Stimulated activated CD4-positive, alpha-beta T cell treated with anti-CD3 and anti-CD28 coated beads, TNF-alpha, amount 100 ng/mL, for 1 hour (primary cell): Measurements from ENCODE around the gene DNAJB4.
"Not testable (repeated sequence)": the region's sequence is repeated elsewhere in the genome, so short reads cannot be mapped to it uniquely, and the experiment has no call there.

Experiments used
- DNase-seq, 3 donors: peaks; one replicate each; pipeline ENCODE4 v3.0.0-alpha.2; 2020; ENCODE audit warnings: low read depth in 3 of 3, low spot score in 1 of 3

DNAJB4 gene

DNA sequence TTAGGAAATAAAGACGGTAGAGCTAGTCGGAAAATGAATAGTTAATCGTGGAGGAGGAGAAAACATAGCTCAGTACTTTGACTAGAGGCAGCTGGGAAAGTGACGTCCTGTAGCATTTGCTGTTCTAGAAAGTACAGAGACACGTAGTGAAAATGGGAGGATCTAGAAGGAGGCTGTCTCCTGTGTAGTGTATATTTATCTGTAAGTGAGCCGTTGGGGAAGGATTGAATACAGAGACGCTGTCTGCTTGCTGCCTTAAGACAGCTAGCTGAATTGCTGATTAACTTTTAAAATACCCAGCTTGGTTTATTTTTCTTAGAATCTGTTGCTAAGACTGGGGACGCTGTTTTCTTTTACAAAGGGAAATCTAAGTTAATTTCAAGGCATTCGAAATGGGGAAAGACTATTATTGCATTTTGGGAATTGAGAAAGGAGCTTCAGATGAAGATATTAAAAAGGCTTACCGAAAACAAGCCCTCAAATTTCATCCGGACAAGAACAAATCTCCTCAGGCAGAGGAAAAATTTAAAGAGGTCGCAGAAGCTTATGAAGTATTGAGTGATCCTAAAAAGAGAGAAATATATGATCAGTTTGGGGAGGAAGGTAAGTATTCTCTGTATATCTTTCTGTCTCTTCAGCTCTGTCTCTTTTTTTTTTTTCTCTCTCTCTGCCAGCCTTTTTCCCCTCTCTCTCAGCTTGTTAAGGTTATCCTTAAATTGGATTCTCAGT, at the start of gene DNAJB4:
Gene DNAJB4, plus strand, starts transcription at position 221 of the 729 bp plus-strand sequence. Its CDS starts 172 bp downstream, at position 393.
- DNase-seq: peak in 2 of 3 donors; percentile 28 to 37

DNA sequence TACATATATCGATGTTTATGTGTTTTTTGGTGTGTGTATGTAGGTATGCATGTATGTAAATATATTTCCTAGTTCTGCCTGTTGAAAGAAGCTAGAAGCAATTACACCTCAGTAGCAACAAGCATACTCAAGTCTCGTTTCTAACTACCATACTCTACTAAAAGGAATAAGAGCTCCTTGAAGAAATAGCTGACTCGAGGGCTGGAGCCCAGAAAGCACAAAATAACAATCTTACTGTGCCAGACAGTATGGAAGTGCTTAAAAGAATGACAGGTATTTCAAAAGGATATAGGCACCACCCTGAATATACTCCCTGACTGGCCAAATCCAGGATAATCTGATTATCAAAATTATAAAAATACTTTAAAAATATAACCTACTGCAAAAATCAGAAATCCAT, 49.0 kb upstream of the DNAJB4 start:
- no peak for DNase-seq

DNA sequence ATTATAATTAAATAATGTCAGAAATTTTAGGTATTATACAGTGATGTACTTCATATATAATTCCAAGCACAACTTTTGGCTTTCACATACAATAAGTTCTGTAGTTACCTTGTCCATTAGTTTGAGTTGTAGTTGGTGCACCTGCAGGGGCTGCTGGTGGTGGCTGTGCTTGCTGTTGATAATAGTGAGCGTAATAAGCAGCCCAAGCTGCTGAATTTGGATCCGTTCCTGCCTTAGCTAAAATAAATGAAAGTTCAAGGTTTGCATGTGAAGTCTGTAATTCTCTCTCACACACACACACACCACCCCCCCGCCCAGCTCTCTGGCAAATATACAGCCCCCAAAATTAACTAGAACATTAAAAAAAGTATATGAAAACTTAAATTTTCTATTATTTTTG, 48.3 kb upstream of the DNAJB4 start:
- DNase-seq: no peak

DNA sequence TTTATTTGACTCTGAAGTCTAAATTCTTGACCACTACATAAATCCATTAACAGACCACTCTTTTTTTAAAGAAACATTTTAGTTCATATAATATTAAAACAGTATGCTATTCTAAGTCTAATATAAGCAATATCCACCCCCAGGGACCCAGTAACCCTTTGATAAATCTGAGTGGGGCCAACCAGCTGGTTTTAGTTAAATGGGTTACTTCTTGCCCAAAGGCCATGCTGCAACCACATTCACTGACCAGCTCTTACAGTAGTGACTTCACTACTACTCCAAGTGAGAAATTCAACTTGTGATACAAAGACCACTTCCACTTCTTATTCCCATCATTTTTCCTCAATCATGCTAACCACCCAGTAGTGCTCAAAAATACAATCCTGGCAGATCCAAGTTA, 46.3 kb upstream of the DNAJB4 start:
- no peak for DNase-seq

DNA sequence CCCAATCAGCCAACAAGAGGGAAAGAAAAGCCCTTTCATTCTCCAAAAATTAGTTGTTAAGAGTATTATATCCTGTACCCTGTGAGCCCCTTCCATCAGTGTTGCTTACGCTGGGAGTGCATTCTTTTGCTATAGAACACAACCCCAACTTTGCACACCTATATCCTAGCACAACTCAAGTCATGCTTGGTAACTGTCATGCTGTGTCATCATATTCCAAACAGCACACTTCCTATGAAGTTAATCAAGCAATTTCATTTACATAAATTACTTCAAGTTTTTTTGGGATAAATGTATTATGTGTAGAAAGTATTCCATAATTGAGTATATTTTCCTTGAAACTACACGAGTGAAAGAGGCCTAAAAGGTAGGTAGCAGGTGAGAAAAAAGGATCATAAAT, 45.9 kb upstream of the DNAJB4 start:
- no peak for DNase-seq

DNA sequence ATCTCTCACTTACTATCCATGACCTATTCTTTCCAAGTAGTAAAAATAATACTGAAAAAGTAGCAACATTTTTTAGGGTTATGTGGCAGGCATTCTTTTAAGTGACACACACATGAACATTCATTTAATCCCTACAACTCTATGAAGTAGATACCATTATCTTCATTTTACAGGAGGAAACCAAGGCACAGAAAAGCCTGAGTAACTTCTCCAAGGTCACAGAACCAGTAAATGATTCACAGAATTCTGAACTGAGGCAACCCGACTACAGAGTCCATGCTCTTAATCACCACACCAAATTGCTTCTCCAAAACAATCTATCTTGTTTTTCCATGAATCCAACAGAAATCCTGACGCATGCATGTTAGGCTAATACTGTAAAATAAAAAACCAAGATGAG, 43.3 kb upstream of the DNAJB4 start:
- DNase-seq: no peak

DNA sequence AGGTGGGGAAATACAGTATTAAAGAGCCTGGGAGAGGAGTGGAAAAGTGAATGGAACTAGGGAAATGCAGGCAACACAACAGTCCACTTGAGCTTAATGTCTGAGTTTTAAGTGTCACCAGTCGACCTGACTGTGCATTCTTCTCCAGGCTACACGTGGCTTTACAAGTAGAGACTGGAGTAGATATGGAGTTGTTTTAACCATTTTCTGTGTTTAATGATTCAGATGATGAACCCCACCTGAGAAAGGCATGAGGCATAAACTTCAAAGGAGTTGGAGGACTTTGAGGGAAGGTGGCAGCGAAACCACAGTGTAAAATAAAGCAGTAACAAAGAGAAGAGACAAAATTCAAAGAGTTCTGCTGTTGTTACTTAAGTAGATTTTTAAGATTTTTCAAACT, 38.4 kb upstream of the DNAJB4 start:
- DNase-seq: no peak

DNA sequence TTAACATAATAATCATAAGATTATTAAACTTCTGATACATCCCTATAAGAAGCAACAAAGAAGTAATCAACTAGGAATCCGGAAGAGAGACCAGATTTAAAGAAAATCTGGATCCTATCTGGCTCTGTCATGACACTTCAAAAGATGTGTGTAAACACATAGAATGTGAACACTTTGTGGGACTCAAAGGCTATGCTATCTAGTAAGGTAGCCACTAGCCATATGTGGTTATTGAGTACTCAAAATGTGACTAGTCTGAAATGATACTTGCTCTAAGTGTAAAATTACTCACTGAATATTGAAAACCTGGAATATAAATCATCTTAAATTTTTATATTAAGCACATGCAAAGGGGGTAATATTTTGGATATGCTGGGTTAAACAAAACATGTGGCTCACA, 34.5 kb upstream of the DNAJB4 start:
- DNase-seq: no peak

DNA sequence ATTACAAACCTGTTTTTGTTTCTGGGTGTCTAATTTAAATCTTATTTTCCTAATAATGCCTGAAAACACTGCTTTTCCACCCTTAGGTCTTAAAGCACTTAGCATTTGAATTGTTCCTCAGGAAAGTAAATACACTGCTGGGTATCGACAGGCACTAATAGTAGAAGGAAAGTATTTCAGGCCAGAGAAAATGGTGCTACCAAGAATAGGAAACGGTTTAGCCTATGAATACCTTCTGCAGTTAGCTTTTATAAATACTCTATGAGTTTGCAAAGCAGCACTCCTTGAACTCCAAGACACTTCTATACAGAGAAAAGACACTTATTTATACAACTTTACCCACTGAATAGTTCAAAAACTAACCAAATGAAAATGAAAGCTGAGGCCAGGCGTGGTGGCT, 32.7 kb upstream of the DNAJB4 start:
- no peak for DNase-seq

DNA sequence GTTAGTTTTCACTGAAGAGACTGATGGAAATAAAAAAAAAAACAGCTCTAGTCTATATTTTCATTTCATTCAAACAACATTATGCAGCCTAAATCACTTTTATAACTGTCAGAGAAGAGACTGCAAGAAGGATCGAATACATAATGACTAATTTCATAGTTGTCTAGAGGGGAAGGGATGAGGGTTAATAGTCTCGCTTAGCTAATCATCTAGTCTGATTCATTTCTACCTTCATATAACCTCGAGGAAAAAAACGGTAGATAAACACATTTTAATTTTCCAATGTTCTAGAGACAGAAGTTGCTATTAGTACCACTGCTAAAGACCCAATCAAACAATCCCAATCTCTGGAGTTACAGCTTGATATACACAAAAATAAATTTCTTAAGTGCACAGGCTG, 29.4 kb upstream of the DNAJB4 start:
- DNase-seq: no peak

DNA sequence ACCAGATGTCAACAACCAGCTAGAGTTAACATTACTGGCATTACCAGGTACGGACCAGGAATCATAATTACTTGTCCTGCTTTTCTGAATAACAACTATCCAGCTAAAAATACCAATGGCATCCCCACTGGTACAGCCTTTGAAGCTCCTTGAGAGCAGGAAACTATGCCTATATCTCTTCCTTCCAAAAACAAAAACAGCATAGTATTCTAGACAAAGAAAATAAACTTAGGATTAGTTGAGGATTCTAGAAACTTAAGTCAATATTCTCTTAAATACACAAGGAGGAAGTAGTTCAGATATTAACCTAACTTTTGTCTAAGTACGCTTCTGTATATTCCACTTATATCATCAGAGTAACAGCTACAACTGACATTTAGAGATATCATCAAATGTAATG, 28.8 kb upstream of the DNAJB4 start:
- no peak for DNase-seq

DNA sequence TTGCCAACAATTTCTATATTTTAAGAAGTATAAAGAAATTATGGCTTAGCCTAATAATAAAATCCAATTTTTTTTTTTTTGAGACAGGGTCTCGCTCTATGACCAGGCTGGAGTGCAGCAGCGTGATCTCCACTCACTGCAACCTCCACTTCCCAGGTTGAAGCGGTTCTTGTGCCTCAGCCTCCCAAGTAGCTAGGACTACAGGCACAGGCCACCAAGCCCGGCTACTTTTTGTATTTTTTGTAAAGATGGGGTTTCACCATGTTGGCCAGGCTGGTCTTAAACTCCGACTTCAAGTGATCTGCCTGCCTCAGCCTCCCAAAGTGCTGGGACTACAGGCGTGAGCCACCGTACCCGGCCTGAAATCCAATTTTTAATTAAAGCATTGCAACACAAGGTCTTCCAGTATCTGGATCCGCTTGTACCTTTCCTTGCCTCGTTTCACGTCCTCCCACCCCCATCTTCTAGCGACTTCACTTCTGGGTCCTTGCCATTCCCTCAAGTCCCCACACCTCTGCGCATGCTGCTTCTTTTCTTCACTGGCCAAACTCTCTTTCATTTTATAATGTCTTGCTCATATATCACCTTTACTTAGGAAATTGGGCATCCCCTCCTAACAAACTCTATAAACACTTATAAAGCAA, 28.2 kb upstream of the DNAJB4 start:
- no peak for DNase-seq

DNA sequence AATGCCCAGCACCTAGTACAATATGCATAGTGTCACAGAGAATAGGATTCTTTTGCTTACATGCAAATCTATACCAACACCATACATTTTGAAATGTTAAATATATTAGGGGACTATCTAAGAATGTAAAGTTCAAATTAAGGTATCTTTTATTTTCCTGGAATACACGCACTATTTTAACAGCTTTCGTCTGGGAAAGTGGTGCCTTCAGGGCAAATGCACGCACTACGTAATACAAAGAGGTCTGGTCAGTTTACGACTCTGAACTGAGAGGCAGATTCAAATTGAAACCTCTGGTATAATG, 26.8 kb upstream of the DNAJB4 start:
- DNase-seq: no peak

DNA sequence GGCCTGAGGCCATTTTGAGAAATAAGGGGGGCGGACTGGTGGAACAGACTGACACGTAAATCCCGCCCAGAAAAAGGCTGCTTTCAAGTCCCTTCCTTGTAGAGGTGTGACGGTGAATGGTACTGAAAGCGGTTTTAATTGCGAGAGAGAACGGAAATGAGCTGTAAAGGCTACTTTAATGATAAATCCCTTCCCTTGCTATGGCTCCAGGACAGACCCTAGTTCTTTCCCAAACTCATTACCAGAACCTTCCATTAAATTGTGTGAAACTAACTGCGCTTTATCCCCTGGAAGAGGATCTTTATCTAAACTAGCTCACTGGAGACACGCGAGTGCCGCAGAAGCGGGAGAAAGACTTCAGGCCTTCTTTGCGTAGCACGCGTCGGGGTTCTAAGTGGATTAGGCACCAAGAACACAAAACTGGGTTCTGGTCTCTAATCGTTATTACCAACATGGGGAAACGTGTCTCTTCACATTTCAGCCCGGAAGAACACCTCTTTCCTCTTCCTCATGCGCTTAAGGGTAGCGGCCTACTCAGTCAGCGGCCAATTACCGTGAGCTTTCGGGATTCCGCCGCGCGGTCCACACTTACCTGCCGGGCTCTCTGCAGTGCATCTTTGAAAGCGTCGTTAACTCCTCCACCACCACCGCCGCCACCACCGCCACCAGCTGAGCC, 26.3 kb upstream of the DNAJB4 start:
- peak in 2 of 3 donors; percentile 42 to 51 for DNase-seq

DNA sequence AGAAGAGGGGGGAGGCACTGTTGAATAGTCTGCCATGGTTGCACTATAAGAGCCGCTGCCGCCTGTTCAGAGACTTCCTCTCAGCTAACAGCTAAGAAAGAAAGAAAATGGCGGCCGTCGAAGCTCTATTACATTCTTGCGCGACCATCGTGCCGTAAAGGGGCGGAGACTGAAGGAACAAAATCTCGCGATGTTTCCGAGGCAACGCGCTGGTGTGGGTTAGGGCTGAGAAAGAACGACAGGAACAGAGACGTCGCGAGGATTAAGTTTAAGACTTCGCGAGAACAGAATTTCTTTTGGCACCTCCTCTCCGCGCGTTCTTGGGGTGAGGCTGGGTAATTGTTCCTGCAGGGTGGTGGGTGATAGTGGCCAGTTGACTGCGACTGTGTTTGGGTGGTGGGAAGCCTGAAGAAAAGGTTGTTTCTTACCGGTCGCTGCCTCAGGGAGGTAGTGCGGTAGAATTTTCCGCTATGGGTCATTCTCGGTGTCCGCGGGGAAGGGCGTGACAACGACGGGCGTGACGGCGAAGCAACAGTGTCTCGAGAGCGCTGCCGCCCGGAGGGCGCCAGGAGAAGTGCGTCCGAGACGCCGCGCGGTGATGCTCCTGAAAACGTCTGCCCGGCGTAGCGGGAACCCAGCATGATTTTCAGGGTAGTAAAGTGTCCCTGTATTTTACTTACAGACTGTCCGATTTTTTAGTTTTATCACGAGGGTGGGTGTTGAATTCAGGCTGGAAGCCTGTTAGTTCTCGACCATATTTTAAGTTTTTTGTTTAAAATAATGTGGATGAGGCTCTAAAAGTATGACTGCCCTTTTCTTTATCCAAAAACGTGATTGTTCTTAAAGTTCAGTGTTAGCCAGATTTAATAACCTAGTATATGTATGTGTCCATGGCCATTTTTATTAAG, 25.5 kb upstream of the DNAJB4 start, which contains the start of gene FUBP1:
Gene FUBP1, minus strand, starts transcription at position 104 of the 908 bp plus-strand sequence. Its CDS starts 68 bp downstream, at position 36.
- DNase-seq: peak; percentile 81 to 92 (median 90)

DNA sequence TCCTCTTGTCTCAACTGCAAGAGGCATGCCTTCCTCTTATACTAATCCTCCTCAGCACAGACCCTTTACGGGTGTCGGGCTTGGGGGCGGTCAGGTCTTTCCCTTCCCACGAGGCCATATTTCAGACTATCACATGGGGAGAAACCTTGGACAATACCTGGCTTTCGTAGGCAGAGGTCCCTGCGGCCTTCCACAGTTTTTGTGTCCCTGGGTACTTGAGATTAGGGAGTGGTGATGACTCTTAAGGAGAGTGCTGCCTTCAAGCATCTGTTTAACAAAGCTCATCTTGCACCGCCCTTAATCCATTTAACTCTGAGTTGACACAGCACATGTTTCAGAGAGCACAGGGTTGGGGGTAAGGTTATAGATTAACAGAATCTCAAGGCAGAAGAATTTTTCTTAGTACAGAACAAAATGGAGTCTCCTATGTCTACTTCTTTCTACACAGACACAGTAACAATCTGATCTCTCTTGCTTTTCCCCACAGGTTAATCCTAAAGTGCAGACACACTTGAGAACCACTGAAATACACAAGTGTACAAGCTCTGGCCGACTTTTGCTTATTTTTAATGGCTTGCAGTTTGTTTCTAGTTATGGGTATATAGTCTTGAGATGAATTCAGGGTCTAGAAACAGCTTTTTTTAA, 21.3 kb upstream of the DNAJB4 start:
- DNase-seq: not testable (repeated sequence)

DNA sequence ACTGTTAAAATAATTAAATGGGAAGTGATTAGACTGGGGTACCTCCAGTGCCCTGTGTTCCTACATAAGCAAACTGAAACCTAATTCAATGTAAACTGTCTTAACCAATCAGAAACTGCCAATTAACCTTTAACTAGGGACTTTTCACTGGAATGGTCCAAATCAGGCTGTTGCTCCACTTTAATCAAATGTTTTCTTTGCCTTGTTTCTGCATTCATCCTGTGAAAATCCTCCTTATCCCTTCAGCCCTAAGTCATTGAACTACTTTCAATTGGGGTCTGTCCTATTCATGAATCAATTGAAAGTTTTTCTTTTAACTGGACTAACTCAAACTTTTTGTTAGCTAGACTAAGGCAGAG, 20.8 kb upstream of the DNAJB4 start:
- no peak for DNase-seq

DNA sequence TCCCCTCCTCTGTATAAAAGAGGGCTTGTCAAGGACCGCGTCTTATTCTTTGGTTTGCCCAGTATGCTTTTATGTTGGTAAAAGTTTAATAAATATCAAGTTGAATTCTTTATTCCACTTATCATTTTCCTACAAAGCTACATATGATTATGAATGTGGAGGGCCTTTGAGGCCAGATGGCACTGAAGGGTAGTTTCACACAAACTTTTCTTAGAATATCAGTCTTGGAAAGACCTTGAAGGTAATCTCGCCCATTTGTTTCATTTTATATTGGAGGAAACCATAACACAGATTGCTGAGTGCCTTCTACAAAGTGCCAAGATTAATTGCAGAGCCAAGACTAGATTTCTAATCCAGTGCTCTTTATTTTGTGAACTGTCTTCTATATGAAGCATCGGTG, 20.1 kb upstream of the DNAJB4 start:
- no peak for DNase-seq

DNA sequence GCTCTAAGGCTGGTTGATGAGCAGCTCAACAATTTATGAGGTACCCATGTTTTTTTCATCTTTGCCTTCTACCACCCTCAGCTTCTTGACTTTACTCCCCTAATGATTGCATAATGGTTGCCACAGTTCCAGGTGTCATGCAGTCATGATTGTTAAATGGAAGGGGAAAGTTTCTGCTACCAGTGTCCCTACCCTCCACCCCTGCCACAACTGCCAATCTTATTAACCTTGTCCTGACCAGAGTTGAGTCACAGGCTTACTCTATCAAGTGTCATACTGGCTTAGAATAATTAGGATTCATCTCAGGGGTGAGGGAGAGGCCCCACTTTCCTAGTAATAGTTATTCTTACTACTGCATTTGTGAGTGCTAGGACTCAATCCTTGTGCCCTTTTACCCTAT, 17.9 kb upstream of the DNAJB4 start:
- no peak for DNase-seq

DNA sequence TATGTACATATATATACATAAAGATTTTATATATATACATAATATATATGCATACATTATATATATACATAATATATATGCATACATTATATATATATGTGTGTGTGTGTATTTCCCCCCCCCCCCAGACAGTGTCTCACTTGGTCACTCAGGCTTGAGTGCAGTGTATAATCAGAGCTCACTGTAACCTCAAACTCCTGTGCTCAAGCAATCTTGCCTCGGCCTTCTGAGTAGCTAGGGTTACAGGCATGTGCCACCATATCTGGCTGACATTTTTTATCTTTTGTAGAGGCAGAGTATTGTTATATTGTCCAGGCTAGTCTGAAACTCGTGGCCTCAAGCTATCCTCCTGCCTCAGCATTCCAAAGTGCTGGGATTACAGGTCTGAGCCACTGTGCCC, 16.8 kb upstream of the DNAJB4 start:
- no peak for DNase-seq

DNA sequence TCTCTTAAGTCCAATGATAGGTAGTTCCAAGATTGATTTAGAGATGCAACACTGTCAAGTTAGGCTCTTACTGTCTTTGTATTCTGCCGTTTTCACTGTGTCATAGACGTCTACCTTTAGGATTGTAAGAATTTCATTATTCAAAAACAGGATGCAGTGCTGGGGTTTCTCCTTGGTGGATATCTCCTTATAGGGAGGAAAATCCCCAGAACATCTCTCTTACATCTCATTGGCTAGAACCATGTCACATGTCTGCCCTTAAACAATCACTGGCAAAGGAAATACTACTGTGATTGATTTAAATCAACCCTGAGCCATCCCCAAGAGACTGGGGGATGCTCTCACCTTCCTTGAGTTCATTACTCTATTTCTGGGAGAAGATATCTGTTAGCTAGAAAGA, 15.0 kb upstream of the DNAJB4 start:
- no peak for DNase-seq
